Activated CD4-positive, alpha-beta T cell treated with anti-CD3 and anti-CD28 coated beads, Interleukin-2, Interleukin-6, amounts not matched to agents 100 ng/mL and 50 ng/mL, durations not matched to agents 16 hours and 8 hours (primary cell): ENCODE measurements around the gene APLP2.

Source experiments
- DNase-seq: peaks from one replicate; pipeline ENCODE4 v3.0.0-alpha.2; 2020

The APLP2 gene

GRCh38 chr11:130121445-130121978 is 51.8 kb downstream of the APLP2 start:
- peak; percentile 24 for DNase-seq

DNA sequence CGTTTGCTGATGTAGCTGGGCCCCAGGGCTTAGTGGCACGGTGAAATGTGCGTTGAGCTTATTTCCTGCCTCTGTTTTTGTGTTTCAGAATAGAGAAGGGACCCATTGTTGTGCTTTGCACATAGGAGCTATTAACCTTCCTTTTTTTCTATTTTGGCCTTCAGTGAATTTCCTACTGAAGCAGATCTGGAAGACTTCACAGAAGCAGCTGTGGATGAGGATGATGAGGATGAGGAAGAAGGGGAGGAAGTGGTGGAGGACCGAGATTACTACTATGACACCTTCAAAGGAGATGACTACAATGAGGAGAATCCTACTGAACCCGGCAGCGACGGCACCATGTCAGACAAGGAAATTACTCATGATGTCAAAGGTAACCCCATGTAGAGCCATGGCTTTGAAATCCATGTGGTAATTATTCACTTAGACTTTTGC is 52.5 kb downstream of the APLP2 start:
- DNase-seq: peak; percentile 61

GRCh38 chr11:130123414-130124040 is 53.8 kb downstream of the APLP2 start:
- DNase-seq: no peak

DNA sequence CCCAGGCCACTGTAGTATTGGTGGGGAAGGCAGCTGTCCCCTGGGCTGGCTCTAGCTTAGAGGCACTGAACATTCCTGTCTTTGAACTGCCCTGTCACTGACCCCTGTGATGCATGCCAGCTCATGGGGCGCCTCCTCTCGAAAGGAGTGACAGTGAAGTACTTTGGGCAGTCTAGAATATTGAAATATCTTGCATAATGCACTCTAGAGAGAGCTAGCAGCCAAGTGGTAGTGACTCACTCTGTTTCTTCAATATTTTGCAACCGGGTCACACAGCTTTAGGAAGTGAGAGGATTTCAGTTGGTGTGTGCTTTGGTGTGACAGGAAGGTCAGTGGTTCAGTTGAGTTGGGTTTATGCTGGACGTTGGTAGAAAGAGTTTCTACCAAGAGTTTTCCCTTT is 54.4 kb downstream of the APLP2 start:
- no peak for DNase-seq

GRCh38 chr11:130125638-130126037 is 55.9 kb downstream of the APLP2 start:
- no peak for DNase-seq

- DNase-seq: no peak
These were observed 56.8 kb downstream of the APLP2 start for GRCh38 chr11:130126516-130126915.

GRCh38 chr11:130127509-130127908 is 57.8 kb downstream of the APLP2 start:
- DNase-seq: no peak

DNA sequence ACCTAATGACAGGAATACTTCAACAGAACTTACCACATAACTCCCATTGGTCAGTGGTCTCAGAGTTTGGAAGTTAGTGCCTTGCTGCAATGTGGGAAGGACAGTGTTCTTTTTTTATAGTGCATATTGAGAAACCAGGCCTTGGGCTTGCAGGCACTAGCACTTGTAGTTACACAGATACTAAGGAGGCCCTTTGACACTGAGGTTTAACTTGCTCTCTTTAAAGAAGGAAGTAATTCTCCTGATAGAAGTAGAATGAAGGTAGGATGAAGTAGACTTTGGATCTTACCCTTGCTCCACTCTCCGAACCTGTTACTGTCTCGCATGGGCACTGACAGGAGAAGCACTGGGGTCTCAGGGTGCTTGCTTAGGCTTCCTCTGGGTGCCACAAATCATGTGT is 58.9 kb downstream of the APLP2 start:
- no peak for DNase-seq

- no peak for DNase-seq
These were observed 60.2 kb downstream of the APLP2 start for GRCh38 chr11:130129922-130130321.

DNA sequence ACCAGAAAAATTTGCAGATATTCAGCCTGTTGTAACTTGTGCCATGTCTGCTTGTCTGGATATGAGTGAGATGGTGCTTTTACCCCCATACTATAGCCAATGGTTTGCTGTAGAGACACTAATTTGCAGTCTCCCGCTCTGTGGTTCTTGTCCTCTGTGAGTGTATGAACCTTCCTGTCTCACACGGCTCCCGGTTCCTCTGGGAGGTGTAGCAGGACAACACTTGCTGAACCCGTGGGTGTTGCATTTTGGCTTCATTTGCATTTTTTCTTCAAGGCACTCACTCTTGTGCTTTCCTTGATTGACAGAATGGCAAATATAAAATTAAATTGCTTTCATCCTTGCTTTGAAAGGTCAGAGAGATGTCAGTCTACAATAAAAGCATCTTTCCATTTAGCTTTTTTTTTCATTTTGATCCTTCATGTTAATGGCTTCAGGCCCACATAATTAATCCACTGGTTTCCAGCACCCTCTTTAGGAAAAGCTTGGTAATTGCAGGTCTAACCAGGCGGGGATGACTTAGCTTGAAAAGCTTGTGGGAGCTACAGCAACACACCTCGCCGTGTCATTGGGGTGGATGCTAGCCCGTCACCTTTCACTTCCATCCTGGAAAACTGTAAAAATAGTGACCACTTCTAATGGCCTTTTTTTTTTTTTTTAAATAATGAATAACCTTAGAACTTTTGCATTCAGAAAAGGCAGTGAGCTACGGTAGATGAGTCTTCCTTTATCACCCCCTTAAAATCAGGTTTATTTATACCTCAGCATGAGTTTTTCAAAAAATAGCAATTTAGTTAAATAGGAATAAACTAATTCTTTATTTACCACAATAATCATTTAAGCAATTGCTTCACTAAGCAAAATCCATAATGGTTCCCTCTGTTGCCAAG is 62.5 kb downstream of the APLP2 start:
- peak; percentile 76 for DNase-seq

DNA sequence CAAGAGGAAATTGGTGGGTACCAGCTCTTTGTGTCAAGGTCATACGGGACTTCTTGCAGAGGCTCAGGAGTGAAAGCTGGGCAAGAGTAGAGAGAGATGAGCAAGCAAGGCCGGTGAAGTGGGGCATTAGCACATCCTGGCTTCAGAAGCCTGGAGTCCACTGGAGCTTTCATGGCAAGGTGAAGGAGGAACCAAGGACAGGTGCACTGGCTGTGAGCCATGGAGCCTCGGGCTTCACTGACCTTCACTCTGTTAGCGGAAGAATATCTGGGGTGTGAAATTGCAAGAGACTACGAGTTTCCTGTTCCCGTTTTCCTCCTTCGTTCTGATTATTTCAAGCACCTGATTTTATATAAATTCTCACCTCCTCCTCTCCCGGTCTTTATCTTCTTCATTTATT is 64.0 kb downstream of the APLP2 start:
- no peak for DNase-seq

GRCh38 chr11:130136107-130136506 is 66.4 kb downstream of the APLP2 start:
- DNase-seq: no peak

- no peak for DNase-seq
These were observed 68.3 kb downstream of the APLP2 start for GRCh38 chr11:130137999-130138398.

DNA sequence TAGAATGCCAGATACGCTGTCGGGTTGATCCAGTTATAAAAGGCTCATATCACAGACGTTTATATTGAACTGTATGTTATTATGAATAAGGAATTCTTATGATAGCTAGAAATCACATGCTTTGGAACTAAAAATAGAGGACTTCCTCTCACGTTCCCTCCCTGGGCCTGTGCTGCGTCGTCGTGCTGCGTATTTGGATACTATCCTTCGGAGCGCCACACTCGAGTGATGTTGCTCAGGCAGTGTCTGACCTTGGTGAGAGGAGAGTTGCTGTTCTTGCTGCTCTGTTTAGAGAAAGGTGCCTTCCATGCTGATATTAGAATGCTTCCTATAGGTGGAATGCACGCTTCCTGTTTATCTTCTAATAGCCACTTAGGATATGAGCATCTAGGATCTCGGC is 69.7 kb downstream of the APLP2 start:
- DNase-seq: no peak

DNA sequence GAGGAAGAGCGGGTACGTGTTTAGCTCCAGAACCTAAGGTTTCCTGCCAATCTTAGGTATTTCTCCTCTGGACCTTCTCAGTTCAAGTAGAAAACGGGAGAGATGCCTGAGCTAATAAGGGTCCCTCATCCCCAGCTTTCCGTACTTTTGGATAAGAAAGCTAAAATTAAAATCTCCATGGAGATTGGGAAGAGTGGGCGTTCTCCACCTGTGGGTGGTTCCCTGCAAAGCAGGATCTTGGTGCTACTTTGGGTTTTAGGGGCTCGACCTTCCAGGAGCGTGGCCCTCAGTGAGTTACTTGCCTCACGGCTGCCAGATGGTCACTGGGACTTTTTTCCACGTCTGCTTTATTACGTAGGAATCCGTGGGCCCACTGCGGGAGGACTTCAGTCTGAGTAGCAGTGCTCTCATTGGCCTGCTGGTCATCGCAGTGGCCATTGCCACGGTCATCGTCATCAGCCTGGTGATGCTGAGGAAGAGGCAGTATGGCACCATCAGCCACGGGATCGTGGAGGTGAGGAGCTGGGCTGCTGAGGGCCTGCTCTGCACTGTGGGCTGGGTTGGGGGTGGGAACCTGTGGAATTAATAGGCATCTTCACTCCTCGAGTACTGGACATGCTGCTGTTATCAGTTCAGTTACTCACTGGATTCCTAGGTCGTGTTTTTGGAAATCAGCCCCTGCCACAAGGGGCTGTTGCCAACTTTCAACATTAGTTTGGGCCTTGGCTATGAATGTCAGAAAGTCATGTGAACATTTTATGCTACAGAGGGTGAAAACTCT is 72.1 kb downstream of the APLP2 start:
- DNase-seq: no peak

- no peak for DNase-seq
These were observed 74.4 kb downstream of the APLP2 start for GRCh38 chr11:130144141-130144540.

GRCh38 chr11:130144861-130145281 is 75.2 kb downstream of the APLP2 start:
- no peak for DNase-seq

DNA sequence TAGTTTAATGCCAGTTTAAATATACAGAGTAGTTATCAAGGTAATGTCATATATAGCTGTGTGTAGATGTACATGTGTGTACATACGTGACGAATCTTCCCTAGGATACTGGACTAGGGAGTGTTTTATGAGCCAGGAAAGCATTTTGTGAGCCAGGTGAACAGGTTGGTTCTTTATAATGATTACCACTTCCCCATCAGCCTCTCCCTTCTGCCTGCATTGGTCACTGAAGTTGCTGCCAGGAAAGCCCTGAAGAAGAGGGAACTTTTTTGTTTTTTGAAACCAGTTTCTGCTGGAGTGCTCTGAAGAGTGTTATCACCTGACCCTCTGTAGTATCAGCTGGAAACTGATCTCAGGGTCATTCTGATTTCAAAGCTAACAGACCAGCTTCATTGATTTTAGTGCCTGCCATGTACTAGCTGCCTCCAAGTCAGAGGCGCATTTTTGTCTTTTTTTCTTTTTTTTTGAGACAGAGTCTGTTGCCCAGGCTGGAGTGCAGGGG is 75.7 kb downstream of the APLP2 start:
- no peak for DNase-seq

- DNase-seq: no peak
These were observed 76.5 kb downstream of the APLP2 start for GRCh38 chr11:130145975-130146776.

- DNase-seq: peak; percentile 5
These were observed 77.1 kb downstream of the APLP2 start for GRCh38 chr11:130146796-130147195.

DNA sequence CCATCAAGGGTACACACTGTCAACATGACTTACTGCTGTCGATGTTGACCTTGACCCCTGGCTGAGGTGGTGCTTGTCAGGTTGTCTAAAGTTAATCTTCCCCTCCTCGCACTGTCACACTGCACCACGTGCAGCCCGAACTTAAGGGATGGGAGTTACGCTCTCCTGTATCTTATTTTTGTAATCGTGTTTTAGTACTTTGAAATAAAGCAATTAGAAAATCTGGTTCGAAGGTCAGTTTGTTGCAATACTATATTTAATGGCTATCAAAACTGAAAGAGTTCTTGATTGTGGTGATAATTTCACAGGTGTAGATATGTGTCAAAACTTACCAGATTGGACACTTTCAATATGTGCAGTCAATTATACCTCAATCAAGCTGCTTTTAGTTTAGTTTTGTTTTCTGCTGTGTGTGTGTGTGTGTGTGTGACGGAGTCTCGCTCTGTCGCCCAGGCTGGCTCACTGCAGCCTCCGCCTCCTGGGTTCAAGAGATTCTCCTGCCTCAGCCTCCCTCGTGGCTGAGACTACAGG is 79.2 kb downstream of the APLP2 start:
- no peak for DNase-seq

GRCh38 chr11:130150790-130151189 is 81.1 kb downstream of the APLP2 start:
- DNase-seq: no peak
